GM12865 (cell line): Measurements from ENCODE around the gene DCDC1.

ENCODE experiments used
- DNase-seq: peaks from one replicate; pipeline ENCODE4 v3.0.0; 2010; ENCODE audit warnings: low read depth
- H3K4me3 ChIP-seq: 2 replicates; pipeline ENCODE4 v1.5.1; 2011; ENCODE audit warnings: mild to moderate bottlenecking, low read depth, low read length, control low read depth
- TF ChIP-seq, protein P1 (sequence below): IDR thresholded peaks from 2 replicates; pipeline ENCODE4 v1.5.1; 2011; ENCODE audit warnings: low read length, control low read depth, low read depth, inconsistent platforms; ENCODE audit not compliant: insufficient read depth; ENCODE audit errors: missing control alignments

The DCDC1 gene

DNA sequence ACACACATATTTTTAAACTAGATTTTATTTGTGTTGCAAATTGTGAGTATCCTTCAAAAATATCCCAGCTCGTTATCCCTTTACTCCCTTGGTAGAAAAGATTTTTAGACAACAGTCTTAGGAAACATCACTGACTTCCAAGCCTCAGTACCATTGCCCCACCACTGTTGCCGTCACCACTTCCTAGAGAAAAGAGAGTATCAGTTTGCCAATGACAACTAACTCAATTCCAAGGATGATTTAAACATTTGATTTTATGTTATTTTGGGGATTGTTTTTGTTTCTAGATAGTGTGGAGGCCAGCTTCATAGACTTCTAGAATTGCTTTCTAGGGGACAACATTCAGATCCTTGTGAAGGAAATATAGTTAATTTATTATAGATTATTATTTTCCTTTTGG lies 509.4 kb downstream of the DCDC1 start:
- TF ChIP-seq, protein P1, sequence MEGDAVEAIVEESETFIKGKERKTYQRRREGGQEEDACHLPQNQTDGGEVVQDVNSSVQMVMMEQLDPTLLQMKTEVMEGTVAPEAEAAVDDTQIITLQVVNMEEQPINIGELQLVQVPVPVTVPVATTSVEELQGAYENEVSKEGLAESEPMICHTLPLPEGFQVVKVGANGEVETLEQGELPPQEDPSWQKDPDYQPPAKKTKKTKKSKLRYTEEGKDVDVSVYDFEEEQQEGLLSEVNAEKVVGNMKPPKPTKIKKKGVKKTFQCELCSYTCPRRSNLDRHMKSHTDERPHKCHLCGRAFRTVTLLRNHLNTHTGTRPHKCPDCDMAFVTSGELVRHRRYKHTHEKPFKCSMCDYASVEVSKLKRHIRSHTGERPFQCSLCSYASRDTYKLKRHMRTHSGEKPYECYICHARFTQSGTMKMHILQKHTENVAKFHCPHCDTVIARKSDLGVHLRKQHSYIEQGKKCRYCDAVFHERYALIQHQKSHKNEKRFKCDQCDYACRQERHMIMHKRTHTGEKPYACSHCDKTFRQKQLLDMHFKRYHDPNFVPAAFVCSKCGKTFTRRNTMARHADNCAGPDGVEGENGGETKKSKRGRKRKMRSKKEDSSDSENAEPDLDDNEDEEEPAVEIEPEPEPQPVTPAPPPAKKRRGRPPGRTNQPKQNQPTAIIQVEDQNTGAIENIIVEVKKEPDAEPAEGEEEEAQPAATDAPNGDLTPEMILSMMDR = no peak
- no peak for DNase-seq
- H3K4me3 ChIP-seq = no peak overlapping the region

DNA sequence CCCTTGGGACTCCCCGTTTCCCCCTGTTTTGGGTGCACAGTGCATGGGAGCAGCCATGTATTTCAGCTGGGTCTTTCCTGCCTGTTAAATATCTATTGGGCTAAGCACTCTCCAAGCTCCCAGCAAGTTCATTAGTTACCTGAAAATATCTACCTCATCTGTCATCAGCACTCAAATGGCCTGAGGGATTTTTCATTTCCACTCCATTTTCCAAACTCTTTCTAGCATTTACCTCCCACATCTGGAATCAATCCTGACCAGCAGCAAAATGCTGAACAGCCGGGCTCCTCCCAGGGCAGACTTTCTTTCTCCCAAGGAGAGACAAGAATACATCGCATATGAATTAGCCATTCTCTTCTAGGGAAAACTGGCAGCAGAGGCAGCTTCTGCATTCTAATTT lies 509.9 kb downstream of the DCDC1 start:
- H3K4me3 ChIP-seq = no peak overlapping the region
- TF ChIP-seq, protein P1 = no peak
- DNase-seq = no peak

DNA sequence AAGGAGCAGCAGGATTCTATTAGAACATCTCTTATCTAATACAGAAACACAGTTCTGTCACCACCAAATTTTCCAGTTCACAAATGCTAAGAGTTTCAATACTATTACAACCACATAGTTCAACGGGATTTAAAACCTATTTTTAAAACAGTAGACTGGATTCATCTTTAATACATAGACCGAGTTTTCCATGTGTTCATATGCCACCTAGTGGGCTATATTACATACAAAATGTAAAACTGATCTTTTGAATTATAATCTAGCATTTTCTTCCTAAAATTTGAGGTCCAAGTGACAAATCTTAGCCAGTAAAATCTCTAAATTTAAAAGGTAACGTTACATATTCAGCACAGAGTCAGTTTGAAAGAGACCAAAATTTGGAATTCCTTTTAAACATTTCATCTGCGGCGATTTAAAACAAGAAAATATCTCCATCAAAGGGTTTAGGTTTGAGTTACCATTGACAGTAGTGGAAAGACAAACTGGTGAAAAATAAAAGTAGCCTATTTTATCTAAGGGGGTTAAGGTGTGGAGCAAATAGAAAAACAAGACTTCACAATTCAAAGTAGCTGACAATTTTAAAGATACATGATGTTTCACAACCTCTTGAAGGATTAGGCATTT lies 514.0 kb downstream of the DCDC1 start:
- TF ChIP-seq, protein P1 = no peak
- no peak overlapping the region for H3K4me3 ChIP-seq
- no peak for DNase-seq

DNA sequence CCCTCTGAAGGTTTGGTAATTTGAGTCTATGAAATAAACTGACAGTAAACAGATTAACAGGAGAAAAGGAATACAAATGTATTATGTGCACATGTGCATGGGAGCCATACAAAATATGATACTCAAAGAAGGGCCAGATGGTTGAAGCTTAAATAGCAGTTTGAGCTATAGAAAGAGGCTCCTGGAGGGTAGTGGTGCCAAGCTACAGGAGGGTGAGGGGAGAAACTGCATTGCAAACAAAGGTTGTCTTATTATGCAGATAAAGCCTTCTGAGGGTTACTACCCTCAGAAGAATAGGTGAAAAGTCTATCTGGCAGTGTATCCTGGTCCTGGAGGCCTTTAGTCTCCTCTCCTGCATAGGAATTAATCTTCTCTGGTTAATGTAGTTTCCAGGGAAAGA lies 516.1 kb downstream of the DCDC1 start:
- DNase-seq = no peak
- TF ChIP-seq, protein P1 = no peak
- no peak overlapping the region for H3K4me3 ChIP-seq

DNA sequence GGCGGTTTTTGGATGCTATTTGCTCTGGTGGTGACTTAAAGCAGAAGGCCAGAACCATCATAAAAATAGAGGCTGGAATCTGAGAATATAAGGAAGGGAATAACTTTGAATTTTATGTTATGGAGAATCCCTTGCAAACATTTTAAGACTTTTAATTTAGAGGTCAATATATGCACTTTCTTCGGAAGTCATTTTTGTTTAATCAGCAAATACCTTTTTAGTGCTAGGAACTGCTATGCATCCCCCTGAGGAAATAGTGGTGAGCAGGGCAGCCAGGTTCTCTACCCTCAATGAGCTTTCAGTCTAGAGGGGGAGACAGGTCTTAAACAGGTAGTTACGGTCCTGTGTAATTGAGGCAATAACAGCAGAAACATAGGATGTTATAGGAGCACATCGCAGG lies 516.9 kb downstream of the DCDC1 start:
- no peak for DNase-seq

DNA sequence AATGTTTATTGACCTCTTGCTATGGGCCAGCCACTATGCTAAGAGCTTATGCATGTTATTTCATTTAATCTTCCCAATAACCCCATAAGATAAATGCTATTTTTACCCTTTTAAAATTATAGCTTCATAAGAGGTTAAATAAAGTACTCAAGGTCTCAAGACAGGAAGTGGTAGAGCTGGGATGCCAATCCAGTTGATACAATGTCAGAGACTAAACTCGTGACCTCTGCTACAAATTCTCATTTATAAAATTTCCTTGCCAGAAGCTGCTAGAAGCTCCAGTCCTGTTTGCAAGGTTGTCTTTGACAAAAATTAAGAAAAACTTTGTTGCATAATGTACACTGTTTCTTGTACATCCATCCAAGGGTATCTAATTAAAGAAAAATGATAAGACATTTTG lies 517.4 kb downstream of the DCDC1 start:
- TF ChIP-seq, protein P1 = no peak
- H3K4me3 ChIP-seq = no peak overlapping the region
- DNase-seq = no peak

More for the DNA sequence above, 516.9 kb downstream of the DCDC1 start:
- TF ChIP-seq, protein P1 = no peak
- no peak overlapping the region for H3K4me3 ChIP-seq

DNA sequence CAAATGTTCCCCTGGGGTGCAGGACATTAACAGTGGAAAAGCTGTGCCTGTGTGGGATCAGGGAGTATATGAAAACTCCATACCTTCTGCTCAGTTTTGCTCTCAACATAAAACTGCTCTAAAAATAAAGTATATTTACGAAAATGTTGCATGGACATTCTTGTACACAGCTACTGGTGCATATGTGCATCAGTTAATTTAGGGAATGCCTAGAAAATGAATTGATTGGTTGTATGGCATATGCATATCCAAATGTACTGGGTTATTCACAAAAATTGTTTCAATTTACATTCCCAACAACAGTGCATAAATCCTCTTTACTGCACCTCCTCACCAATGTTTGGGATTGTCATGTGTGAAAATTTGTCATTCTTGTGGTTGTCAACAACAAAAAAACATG lies 532.3 kb downstream of the DCDC1 start:
- no peak overlapping the region for H3K4me3 ChIP-seq
- TF ChIP-seq, protein P1 = no peak
- DNase-seq = no peak
